GM19395 (cell line): ENCODE results near the gene CACNA1D.

Source experiments
- ATAC-seq: cut with Tn5 transposase; IDR thresholded peaks from one replicate; pipeline ENCODE4 v1.9.1; 2021; ENCODE audit warnings: mild to moderate bottlenecking, moderate library complexity; ENCODE audit not compliant: unreplicated experiment

Gene CACNA1D

DNA sequence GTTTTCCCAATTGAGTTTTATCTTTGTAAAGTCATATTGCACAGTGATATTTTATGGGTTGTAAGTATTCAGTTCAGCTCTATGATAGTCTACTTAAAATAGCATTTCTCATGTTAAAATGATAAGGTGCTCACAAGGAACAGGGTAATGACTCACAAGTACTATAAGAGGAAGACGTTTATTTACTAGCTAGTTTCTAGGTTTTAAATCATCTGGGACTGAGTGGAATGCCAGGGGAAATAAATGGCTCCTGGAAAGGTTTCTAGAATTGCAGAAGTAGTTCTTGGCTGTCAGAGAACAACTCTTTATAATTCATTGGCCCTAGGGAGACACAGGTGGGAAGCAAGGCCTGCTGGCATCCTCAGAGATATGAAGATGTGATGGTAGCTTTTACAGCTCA is 239.0 kb downstream of the CACNA1D start:
- no peak for ATAC-seq

DNA sequence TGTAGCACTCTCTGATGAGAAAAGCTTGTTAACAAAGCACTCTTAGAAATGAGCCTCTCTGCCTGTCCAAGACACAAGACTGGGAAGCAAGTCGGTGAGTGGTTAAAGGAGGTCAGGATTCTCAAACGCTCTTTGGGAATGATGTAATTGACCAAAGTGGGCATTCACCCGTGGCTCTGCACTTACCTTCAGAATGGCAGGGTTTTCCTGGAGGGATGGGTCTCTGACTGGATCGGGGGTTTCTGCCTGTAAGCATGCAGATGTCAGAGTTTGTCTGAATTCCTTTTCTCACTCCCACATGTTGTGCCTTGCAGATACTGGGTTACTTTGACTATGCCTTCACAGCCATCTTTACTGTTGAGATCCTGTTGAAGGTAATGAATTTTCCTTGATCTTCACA is 245.6 kb downstream of the CACNA1D start:
- no peak for ATAC-seq

DNA sequence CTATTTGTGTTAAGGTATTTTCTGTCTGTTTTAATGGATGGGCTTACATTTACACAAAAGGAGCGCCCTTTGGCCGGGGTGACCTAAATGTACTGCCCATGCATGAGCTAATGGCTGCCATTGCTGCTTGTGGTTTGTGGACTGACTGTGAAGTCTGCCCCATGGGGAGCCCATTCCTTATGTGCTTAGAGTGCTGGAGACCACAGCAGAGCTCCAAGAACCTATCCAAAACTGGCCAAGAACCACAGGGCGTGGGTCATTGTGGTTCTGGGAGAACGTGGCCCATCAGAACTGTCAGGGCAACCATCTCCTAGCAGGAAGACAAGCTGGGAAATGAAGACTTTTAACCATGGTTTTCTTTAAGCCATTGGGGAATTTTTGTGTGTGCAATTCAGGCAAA is 246.5 kb downstream of the CACNA1D start:
- no peak for ATAC-seq

DNA sequence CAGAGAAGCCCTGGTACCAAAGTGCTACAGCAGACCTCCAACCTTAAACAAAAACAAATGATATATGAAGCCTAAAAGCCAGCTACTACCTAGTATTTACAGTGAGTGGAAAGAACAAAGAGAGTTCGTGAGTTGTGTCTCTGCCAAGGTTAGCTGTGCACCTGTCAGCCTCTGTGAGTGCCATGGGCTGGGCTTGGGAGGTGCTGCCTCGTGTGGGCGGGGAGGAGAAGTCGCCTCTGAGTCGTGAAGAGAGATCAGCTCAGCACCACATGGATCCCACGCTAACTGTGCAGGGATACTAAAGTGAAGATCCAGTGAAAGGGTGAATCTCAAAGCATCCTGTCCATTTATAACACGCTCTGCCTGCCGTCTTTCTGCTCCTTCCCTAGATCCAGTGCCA is 249.9 kb downstream of the CACNA1D start:
- ATAC-seq, result no peak

DNA sequence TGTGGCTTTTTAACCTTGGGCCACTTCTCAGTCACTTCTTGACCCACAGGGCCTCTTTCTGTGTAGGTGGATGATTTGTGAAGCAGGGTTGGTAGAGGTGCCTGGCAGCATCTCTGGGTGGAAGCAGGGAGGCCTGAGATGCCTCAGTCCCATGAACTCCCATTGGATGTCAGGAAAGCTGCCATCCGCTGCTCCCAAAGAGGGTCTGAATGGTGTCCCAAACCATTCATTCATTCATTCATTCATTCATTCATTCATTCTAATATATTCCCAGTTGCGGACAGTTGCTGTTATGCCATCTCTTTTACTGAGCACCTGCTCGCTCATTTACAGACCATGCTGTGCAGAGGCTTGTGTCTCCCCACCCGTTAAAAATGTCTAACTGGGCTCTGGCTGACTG is 253.1 kb downstream of the CACNA1D start:
- ATAC-seq, result no peak

DNA sequence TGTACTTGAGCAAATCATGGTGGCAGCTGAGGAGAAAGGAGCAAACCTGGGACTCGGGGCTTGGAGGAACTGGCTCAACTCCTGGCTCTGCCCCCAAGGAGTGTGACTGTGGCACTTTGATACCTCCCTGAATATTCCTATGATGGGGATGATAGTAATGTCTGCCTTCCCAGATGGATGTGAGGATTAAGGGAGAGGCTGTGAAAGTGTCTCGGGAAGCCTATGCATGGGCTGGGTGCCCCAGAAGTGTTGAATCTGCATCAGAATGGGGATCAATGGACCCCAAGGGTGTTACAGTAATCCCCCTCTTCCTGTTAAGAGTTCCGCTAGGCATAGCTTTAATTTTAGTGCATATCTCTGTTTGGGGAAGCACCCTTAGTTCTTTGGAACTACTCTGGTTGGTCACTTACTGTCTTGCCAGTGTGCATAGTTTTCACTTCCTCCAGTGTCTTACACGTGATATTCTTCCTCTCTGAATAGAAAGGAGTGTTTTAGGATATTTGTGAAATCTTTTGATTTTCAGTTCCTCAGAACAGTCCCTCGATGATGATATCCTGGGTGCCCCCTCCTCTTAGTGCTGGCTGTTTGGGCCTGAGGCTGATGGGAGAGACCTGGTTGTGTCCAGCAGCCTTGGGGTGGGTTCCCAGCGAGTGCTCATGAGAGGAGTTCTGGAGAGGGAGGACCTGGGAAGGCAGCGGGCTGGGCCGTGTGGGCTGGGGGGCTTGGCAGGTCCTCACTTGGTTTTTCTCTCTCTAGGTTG is 254.3 kb downstream of the CACNA1D start:
- peak; percentile 87 for ATAC-seq

DNA sequence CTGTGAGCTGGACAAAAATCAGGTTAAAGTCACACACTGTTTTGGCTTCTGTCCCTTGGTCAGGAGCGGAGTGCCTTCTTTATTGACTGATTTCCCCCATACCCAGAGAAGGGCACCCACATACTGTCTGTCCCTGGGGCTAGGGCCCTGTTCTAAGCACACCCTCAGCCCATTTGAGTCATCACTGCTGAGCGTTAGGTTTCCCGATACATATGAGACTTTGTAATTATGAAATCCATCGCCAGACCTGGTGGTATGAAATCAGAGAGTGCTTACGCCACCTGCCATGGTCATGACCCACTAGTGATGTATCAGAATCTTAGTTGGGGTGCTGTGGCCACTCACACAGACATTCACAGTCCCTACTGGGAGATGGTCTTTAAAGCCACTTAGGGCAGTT is 255.0 kb downstream of the CACNA1D start:
- ATAC-seq, result no peak

DNA sequence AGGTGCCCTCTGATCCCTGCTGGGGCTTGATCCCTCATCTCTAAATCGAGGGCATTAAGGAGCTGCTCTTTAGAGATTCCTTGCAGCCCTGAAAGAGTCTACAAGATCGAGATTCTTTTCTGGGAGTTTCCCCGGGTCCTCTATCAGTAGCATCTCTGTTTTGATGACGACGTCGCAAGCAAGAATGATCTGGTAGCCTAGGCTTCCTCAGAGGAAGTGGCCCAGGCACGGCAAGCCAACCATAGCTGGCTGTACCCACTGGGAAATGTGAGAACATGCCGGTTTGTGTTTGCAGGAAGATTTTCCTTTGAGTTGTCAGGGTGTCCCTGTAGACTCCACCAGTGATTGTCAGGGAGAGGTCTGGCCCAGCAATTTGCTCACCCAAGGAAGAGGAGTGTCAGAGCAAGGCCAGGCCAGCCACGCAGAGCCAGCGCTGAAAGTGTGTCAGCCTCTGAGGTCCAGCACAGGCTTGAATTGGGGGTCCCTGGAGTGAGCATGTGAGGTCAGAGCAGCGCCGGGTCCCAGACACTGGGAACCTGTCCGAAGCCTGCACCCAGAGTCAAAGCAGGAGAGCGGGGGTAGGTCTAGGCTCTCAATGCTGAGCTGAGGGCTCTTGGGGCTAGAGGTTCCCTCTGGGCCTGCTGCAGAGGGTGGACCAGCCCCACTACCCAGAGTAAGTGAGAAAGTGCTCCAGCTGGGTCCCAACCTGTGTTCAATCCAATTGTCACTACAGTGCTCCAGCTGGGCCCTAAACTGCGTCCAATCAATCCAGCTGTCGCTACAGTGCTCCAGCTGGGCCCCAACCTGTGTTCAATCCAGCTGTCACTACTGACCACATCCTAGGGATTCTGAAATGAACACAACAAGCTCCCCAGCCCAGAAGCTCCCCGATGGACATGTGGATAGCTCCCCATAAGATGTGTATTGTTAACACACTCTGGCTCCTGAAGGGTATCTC is 256.1 kb downstream of the CACNA1D start:
- ATAC-seq, result no peak

DNA sequence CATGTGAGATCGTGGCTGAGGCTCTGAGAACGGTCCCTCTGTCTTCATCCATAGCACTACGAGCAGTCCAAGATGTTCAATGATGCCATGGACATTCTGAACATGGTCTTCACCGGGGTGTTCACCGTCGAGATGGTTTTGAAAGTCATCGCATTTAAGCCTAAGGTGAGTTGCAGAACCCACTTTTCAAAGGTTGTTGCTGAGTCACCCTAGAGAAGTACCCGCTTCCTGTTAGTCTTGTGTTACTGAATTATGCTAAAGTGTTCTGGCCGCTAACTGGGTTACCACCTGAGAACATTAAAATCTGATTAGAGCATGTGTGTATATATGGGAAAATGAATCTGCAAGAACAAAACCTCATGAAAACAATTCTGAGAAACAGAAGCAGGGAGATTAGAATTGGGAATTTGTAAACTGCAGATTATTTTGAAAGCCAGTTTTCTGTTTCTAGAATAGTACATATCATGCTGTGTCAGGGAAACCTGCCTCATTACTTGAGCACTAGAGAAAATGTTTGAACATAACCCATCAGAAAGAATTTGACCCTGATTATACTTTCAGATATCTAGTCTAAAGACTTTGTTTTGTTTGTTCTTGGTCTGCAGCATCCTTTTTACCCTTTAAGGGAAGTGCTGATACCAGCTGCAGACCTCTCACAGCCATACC is 259.2 kb downstream of the CACNA1D start:
- no peak for ATAC-seq

DNA sequence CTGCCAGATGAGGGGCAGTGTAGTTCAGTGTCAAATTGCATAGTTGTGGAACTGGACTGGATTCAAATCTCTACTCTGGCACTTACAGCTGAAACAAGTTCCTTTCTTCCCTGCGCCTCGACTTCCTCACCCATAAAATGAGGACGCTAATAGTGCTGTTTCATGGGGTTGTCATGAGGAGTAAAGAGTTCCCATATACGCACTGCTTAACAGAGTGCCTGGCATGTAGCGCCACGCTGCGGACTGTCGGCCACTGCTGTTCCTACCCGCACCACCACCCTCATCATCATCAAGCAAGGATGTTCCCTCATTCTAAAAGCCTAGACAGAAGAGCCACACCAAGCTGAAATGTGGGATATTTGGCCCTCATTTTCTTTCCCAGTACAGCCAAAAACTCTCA is 259.9 kb downstream of the CACNA1D start:
- no peak for ATAC-seq

DNA sequence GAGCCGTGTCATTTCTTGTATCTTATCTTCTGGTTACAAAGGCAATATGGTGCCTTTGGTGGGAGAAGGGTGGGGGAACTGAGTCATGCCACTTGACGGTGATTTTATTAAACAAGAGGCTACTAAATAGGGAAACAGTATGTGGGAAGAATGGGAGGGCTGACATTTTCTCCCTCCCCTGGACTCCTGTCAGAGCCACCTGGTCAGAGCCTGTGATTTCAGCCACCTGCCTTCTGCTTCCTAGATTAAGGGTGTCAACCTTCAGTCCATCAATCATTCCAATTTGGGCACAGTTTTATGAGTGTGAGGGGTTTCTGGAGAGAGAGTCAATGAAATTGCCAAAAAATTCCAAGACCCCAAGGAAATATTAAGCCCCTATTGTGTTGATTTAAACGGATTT is 264.4 kb downstream of the CACNA1D start:
- ATAC-seq, result no peak

DNA sequence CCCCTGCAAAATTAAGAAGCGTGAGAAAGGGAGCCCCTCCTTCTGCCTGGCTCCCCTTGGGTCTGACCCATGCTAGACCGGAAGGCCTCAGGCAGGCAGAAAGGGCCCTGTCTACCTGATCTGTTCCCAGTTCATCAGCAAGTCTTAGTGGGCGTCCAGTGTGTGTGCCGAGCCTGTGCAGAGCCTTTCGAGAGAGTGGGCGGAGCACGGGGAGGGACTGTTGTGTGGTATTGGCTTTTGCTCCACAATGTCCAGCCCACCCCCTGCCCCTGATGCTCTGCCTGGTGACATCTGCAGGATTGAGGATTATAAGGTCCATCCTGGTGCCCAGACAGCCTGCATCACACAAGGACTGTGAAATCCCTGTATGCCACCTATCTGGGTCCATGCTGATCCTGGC is 268.9 kb downstream of the CACNA1D start:
- no peak for ATAC-seq

DNA sequence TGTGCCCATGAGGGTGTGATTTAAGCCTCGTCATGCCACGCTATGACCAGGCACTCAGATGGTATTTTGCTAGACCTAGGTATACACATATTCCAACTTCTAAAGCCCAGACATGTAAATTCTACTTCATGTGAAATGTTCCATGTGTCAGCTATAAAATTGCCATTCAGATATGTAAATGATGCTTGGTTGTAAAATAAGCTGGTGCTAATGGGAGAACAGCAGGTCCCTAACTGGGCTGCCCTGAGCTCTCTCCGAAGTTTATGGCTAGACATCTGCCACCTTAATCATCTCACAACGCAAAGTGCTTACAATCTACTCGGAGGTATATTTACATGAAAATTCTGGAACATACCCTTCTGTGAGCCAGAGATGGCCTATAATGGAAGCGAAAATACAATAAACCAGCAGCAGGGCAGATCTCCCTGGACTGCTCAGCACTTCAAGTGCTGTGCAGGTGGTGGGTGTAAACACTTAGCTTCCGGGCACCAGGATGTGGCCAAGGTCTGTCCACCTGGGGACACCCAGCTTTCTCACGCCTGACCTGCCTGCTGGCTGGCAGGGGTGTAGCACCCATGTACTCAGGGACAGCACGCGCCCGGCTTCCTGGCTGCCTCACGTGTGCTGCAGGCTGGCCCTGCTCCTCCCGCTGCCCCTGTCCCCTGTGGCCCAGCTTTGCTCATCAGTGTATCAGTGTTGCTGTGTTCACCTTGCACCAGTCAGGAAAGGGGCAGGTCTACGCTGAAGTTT is 269.8 kb downstream of the CACNA1D start:
- ATAC-seq, result no peak

DNA sequence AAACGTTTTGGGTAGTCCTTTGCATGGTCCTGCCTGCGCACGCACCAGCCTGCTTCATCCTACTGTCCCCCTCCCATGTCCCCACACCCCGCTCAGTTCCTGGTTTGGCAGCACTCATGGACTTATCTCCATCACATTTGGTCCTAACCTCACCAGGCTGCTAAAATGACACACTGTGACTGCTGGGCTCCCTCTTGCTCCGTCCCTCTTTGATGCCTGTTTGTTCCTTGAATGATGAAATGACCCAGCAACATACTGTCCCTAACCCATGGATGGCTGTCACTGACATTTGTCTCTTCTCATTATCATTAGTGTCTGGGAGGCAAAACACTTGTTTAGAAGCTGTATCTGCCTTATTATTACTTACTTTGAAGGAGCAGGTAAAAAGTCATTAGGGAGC is 271.3 kb downstream of the CACNA1D start:
- ATAC-seq, result no peak

DNA sequence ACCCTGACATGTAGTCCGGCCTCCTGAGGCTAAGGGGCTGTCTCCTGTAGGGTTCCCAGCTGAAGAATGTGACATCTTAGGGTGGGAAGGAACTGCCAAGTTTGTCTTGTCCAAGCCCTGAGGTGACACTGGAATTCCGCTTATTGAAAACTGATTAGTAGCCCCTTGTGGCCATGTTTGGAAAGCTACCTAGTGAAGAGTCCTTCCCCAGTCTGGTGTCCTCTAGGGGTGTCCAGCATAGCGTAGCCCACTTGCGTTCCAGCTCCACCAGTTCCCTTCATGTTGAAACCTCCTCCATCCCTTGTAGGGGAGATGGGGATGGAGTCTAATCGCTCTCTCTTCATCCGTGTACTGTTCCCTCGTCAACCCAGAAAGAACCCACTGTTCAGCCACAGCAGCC is 272.3 kb downstream of the CACNA1D start:
- no peak for ATAC-seq

DNA sequence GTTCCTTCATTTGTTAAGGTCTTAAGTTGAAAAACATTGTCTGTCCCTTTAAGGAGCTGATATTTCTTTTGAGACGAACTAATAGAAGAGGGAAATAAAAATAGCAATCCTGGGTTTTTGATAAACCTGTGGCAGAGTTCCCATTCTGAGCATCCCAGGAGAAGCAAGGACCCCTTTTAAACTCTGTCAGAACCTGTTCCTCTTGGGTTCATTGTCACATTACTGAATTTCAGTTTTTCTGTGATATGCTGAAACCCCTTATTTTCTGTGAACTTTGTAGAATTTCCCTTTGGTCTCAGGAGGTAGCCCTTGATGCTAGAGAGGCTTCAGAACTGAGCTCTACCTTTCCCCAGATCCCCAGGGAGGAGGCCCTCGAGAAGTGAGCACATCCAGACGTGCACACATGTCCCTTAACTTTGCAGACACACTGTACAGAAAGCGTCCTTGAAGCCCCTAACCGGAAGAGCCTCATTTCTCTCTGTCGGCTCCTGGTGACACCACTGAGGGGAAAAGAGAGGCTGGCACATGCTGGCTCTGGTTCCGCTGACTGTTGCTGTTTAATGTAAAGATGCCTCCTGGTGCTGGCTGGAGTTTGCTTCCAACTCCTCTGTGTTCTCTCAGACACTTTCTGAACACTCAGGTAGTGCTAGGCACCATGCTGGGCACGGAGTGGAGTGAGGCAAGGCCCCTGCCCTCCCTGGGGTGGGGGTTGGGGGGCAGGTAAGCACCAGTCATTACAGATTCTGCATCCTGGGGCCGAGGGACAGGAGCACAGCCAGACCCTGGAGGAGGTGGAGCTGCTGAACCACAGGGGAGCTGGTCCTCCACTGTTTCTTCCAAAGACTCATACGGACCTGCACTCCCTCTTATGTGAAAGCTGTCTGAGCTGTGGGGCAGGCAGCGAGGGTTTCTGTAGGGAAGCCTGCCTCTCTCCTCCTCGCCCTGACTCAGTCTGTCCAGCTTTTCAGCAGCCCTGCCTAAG is 274.4 kb downstream of the CACNA1D start:
- no peak for ATAC-seq

DNA sequence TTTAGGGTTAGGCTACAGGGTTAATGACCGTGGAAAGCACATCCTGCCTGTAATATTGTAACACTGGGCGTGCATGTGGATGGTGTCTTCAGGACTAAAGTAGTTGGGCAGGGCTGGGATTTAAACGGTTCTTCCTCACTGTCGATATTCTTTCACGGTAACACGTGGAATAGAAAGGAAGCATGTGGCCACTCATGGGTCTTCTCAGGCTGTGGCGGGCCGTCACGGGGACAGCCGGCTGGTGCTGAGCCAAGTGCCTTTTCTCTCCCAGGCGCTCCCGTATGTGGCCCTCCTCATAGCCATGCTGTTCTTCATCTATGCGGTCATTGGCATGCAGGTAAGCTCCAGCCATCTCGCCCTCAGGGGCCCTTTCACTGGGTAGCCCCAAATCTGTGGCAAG is 278.2 kb downstream of the CACNA1D start:
- ATAC-seq, result no peak

DNA sequence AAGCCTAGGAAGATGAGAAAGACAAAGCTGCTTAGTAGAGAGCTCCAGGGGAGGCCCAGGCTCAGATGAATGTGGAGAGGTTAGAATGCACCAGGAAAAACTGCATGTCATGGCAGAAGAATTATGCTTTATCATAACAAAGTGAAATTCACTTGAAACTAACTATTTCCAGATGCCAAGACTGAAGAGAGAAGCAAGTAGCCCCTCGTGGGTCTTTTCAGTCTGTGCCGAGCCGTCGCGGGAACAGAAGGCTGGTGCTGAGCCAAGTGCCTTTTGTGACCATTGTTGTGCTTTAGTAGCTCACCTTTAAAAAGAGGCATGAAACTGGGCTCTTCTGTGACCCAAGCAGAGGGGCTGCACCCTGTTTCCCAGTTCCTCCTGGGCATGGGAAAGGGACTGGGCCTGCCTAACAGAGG is 278.6 kb downstream of the CACNA1D start:
- no peak for ATAC-seq

DNA sequence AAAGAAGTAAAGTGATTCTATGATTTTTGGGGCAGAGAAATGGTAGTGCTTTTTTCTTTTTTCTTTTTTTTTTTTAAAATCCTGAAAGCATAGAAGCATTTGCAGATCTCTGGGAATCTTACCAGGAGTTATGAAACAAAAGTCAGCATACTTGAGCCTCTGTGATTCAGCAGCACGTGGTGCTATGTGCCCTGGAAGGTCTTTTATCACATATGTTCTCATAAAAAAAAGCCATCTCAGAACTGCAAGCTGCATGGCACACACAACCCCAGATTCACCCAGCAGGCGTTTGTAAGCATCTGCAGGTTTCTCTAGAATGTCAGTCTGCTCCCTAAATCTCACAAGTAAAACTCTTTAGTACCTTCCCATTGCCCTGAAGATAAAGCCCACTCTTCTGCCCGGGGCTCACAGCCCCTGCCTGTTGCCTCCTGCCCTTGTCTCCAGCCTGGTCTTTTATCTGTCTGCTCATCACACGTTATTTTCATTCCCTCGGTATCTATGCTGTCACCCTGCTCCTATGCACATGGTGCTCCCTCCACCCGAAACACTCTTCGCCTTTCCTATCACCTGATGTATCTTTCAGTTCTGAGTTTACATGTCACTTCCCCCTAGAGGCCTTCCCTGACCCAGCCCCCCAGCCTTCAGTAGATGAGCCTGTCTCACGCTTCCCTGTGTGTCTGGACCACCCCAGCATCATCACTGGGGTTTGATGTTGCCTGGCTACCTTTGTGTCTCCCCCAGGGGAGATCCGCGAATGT is 279.4 kb downstream of the CACNA1D start:
- ATAC-seq, result peak; percentile 91
